Glutamatergic neuron (in vitro differentiated cells): ENCODE results near the gene VDAC2. TPM values are rescaled to one million over a fixed set of nuclear protein-coding genes. Genes with fewer than 3 reads are reported as not detected.
"Not testable (repeated sequence)": the region's sequence is repeated elsewhere in the genome, so short reads cannot be mapped to it uniquely, and the experiment has no call there.

Source experiments
- DNase-seq: peaks from one replicate; pipeline ENCODE4 v3.0.0; 2022
- H3K27ac Mint-ChIP-seq: one replicate; pipeline ENCODE4 v1.8.0; 2020; ENCODE audit warnings: mild to moderate bottlenecking, mixed read lengths, inconsistent platforms; ENCODE audit not compliant: unreplicated experiment
- H3K27me3 Mint-ChIP-seq: one replicate; pipeline ENCODE4 v1.8.0; 2020; ENCODE audit warnings: mild to moderate bottlenecking, moderate library complexity, mixed read lengths, inconsistent platforms; ENCODE audit not compliant: unreplicated experiment
- H3K36me3 Mint-ChIP-seq: one replicate; pipeline ENCODE4 v1.8.0; 2020; ENCODE audit warnings: mild to moderate bottlenecking, mixed read lengths, inconsistent platforms; ENCODE audit not compliant: unreplicated experiment
- H3K4me1 Mint-ChIP-seq: one replicate; pipeline ENCODE4 v1.8.0; 2020; ENCODE audit warnings: mild to moderate bottlenecking, low read depth, mixed read lengths, inconsistent platforms; ENCODE audit not compliant: unreplicated experiment
- H3K4me3 Mint-ChIP-seq: one replicate; pipeline ENCODE4 v1.8.0; 2020; ENCODE audit warnings: mild to moderate bottlenecking, mixed read lengths, inconsistent platforms; ENCODE audit not compliant: unreplicated experiment
- H3K9me3 Mint-ChIP-seq: one replicate; pipeline ENCODE4 v1.8.0; 2020; ENCODE audit warnings: mild to moderate bottlenecking, moderate library complexity, mixed read lengths, inconsistent platforms; ENCODE audit not compliant: unreplicated experiment
- CTCF ChIP-seq: fragments of 200-600 bp; sonication (generic); IDR thresholded peaks from one replicate; pipeline ENCODE4 v1.5.0; 2021; ENCODE audit not compliant: partially characterized antibody, unreplicated experiment
- total RNA-seq: library from RNA; stranded (reverse); fragmentation: NEBNext Ultra II Directional; extraction: Animal tissue kit (Norgen Biotek cat#: 25700); gene quantifications from one replicate; pipeline ENCODE4 v1.2.1, GENCODE V29; 2021; ENCODE audit not compliant: unreplicated experiment

VDAC2 gene
- total RNA-seq, 1 donor from 2014 or later, result 264 TPM

- Mint-ChIP-seq H3K4me1 (peaks cover 3% of the 10 kb centered on the region), H3K36me3 (no peaks in the 10 kb centered on the region), H3K4me3 (no peak overlapping the region), H3K27me3 (peaks cover 4% of the 10 kb centered on the region), H3K27ac (no peak overlapping the region), H3K9me3 (peaks cover 2% of the 10 kb centered on the region)
- DNase-seq, result no peak
- TF ChIP-seq CTCF, result no peak
Measured at GRCh38 chr10:75189266-75190096, 21.1 kb upstream of the VDAC2 start.

- Mint-ChIP-seq H3K4me3 (no peak overlapping the region), H3K27ac (no peak overlapping the region), H3K4me1 (peaks cover 3% of the 10 kb centered on the region), H3K27me3 (peaks cover 2% of the 10 kb centered on the region), H3K36me3 (no peaks in the 10 kb centered on the region), H3K9me3 (no peaks in the 10 kb centered on the region)
- no peak for TF ChIP-seq CTCF
- DNase-seq, result no peak
Measured at GRCh38 chr10:75191821-75192568, 18.6 kb upstream of the VDAC2 start.

- H3K27me3 Mint-ChIP-seq, H3K27ac Mint-ChIP-seq, H3K4me1 Mint-ChIP-seq, H3K9me3 Mint-ChIP-seq, H3K36me3 Mint-ChIP-seq, DNase-seq, H3K4me3 Mint-ChIP-seq: not testable (repeated sequence)
Measured at GRCh38 chr10:75194625-75195024, 16.0 kb upstream of the VDAC2 start.

GRCh38 chr10:75195035-75195763 lies 15.4 kb upstream of the VDAC2 start:
- no peak for DNase-seq
- Mint-ChIP-seq H3K4me1 (peaks cover 3% of the 10 kb centered on the region), H3K9me3 (no peaks in the 10 kb centered on the region), H3K36me3 (no peaks in the 10 kb centered on the region), H3K4me3 (no peak overlapping the region), H3K27me3 (no peaks in the 10 kb centered on the region), H3K27ac (no peak overlapping the region)
- no peak for TF ChIP-seq CTCF

GRCh38 chr10:75197066-75197465 lies 13.5 kb upstream of the VDAC2 start:
- no peak for TF ChIP-seq CTCF
- no peak for DNase-seq
- Mint-ChIP-seq H3K36me3 (no peaks in the 10 kb centered on the region), H3K27me3 (no peaks in the 10 kb centered on the region), H3K9me3 (no peaks in the 10 kb centered on the region), H3K4me1 (peaks cover 2% of the 10 kb centered on the region), H3K4me3 (no peak overlapping the region), H3K27ac (no peak overlapping the region)
